GM19035 (cell line): ENCODE results near the gene SPTBN4.
"Not testable (repeated sequence)": the region's sequence is repeated elsewhere in the genome, so short reads cannot be mapped to it uniquely, and the experiment has no call there.

ENCODE experiments used
- ATAC-seq: cut with Tn5 transposase; IDR thresholded peaks from one replicate; pipeline ENCODE4 v1.9.1; 2021; ENCODE audit not compliant: unreplicated experiment

SPTBN4 gene

GRCh38 chr19:40464059-40465024 is 2.5 kb upstream of the SPTBN4 start:
- ATAC-seq, result no peak

- no peak for ATAC-seq
Observed at GRCh38 chr19:40465025-40465556, 1.7 kb upstream of the SPTBN4 start.

- peak; percentile 88 for ATAC-seq
Observed at GRCh38 chr19:40465557-40466218, 1.1 kb upstream of the SPTBN4 start, which contains the start of gene BLVRB. Gene BLVRB (minus strand): TSS chr19:40465745. CDS start chr19:40465688, 57 bp downstream.

GRCh38 chr19:40466219-40466984 is 399 bp upstream of the SPTBN4 start:
- ATAC-seq, result peak; percentile 35

- ATAC-seq, result no peak
Observed at GRCh38 chr19:40469011-40469410, 2.2 kb downstream of the SPTBN4 start.

- no peak for ATAC-seq
Observed at GRCh38 chr19:40471111-40471510, 4.3 kb downstream of the SPTBN4 start.

GRCh38 chr19:40472516-40472915 is 5.7 kb downstream of the SPTBN4 start:
- ATAC-seq, result no peak

GRCh38 chr19:40474737-40475136 is 7.9 kb downstream of the SPTBN4 start:
- ATAC-seq, result no peak

GRCh38 chr19:40475878-40476644 is 9.3 kb downstream of the SPTBN4 start:
- ATAC-seq, result not testable (repeated sequence)

GRCh38 chr19:40486017-40486416 is 19.2 kb downstream of the SPTBN4 start:
- no peak for ATAC-seq

- ATAC-seq, result no peak
Observed at GRCh38 chr19:40489882-40490230, 23.1 kb downstream of the SPTBN4 start.

- no peak for ATAC-seq
Observed at GRCh38 chr19:40492274-40492673, 25.5 kb downstream of the SPTBN4 start.

GRCh38 chr19:40493778-40494177 is 27.0 kb downstream of the SPTBN4 start:
- no peak for ATAC-seq

GRCh38 chr19:40494191-40494838 is 27.5 kb downstream of the SPTBN4 start:
- ATAC-seq, result no peak

GRCh38 chr19:40497214-40497613 is 30.4 kb downstream of the SPTBN4 start:
- ATAC-seq, result no peak

- no peak for ATAC-seq
Observed at GRCh38 chr19:40499320-40499719, 32.5 kb downstream of the SPTBN4 start.

- ATAC-seq, result not testable (repeated sequence)
Observed at GRCh38 chr19:40500678-40501530, 34.1 kb downstream of the SPTBN4 start.

- ATAC-seq, result no peak
Observed at GRCh38 chr19:40501599-40501998, 34.8 kb downstream of the SPTBN4 start.

GRCh38 chr19:40502081-40502480 is 35.3 kb downstream of the SPTBN4 start:
- ATAC-seq, result no peak
